Neural progenitor cell (in vitro differentiated cells): ENCODE results near the gene SLC4A9. TPM values are rescaled to one million over a fixed set of nuclear protein-coding genes. Genes with fewer than 3 reads are reported as not detected.
A peak's percentile ranks its signal among the peaks of the same experiment; 100 is the strongest.

Source experiments
- DNase-seq: peaks from one replicate; pipeline ENCODE4 v3.0.0-alpha.2; 2016; ENCODE audit warnings: low spot score
- H2AFZ ChIP-seq: fragments of 200-600 bp; sonication (generic); replicated peaks from 2 replicates; pipeline ENCODE4 v1.6.1; 2016; ENCODE audit warnings: antibody characterized with exemption
- H3F3A ChIP-seq: fragments of 200-600 bp; sonication (generic); 2 replicates; pipeline ENCODE4 v1.6.1; 2016; ENCODE audit warnings: antibody characterized with exemption, low read depth
- H3K27ac ChIP-seq: fragments of 200-600 bp; sonication (generic); 2 replicates; pipeline ENCODE4 v1.5.1; 2016; ENCODE audit warnings: mild to moderate bottlenecking
- H3K27me3 ChIP-seq: fragments of 200-600 bp; sonication (generic); 2 replicates; pipeline ENCODE4 v1.6.1; 2016; ENCODE audit warnings: mild to moderate bottlenecking, moderate library complexity
- H3K36me3 ChIP-seq: fragments of 200-600 bp; sonication (generic); 2 replicates; pipeline ENCODE4 v1.5.1; 2016
- H3K4me1 ChIP-seq: fragments of 200-600 bp; sonication (generic); 2 replicates; pipeline ENCODE4 v1.6.1; 2016; ENCODE audit warnings: mixed run types
- H3K4me2 ChIP-seq: fragments of 200-600 bp; sonication (generic); 2 replicates; pipeline ENCODE4 v1.6.1; 2016
- H3K4me3 ChIP-seq: fragments of 200-600 bp; sonication (generic); 2 replicates; pipeline ENCODE4 v1.5.1; 2016
- H3K79me2 ChIP-seq: fragments of 200-600 bp; sonication (generic); 2 replicates; pipeline ENCODE4 v1.6.1; 2016; ENCODE audit warnings: low read depth
- H3K9ac ChIP-seq: fragments of 200-600 bp; sonication (generic); 2 replicates; pipeline ENCODE4 v1.6.1; 2016
- H3K9me3 ChIP-seq: fragments of 200-600 bp; sonication (generic); 2 replicates; pipeline ENCODE4 v1.5.1; 2016; ENCODE audit warnings: low read depth
- H4K20me1 ChIP-seq: fragments of 200-600 bp; sonication (generic); 2 replicates; pipeline ENCODE4 v1.6.1; 2016; ENCODE audit warnings: low read depth
- H3K27ac Mint-ChIP-seq: 3 replicates; pipeline ENCODE4 v1.8.0; 2021; ENCODE audit warnings: mixed read lengths
- H3K27me3 Mint-ChIP-seq: 2 replicates; pipeline ENCODE4 v1.8.0; 2022; ENCODE audit warnings: low read depth, mild to moderate bottlenecking, inconsistent platforms, moderate library complexity, mixed read lengths; ENCODE audit not compliant: insufficient read depth
- H3K36me3 Mint-ChIP-seq: 3 replicates; pipeline ENCODE4 v1.8.0; 2021; ENCODE audit warnings: mixed read lengths
- H3K4me1 Mint-ChIP-seq: 3 replicates; pipeline ENCODE4 v1.8.0; 2021; ENCODE audit warnings: mixed read lengths
- H3K4me3 Mint-ChIP-seq: 3 replicates; pipeline ENCODE4 v1.8.0; 2021; ENCODE audit warnings: mild to moderate bottlenecking, moderate library complexity, mixed read lengths
- H3K9me3 Mint-ChIP-seq: 3 replicates; pipeline ENCODE4 v1.8.0; 2020; ENCODE audit warnings: mixed read lengths
- CTCF ChIP-seq: fragments of 200-600 bp; sonication (generic); IDR thresholded peaks from 2 replicates; pipeline ENCODE4 v1.5.1; 2017; ENCODE audit warnings: antibody characterized with exemption, mild to moderate bottlenecking
- EZH2 ChIP-seq: fragments of 200-600 bp; sonication (generic); IDR thresholded peaks from 2 replicates; pipeline ENCODE4 v1.6.1; 2017; ENCODE audit warnings: antibody characterized with exemption, mild to moderate bottlenecking, moderate library complexity
- EZH2phosphoT487 ChIP-seq: fragments of 200-600 bp; sonication (generic); IDR thresholded peaks from 2 replicates; pipeline ENCODE4 v1.6.1; 2017; ENCODE audit warnings: antibody characterized with exemption
- total RNA-seq: library from RNA; depleted of rRNA; stranded (reverse); fragments of >200 nt; gene quantifications from 2 replicates; pipeline ENCODE4 v1.2.3, GENCODE V29; 2015; ENCODE audit warnings: low replicate concordance

SLC4A9 gene
- total RNA-seq, 1 donor from 2014 or later, result not detected

- H3K27ac Mint-ChIP-seq, result peak overlapping the region; percentile 94
- peaks cover 38% of the 10 kb centered on the region for H3K4me1 Mint-ChIP-seq
- H3K27me3 Mint-ChIP-seq, result peaks cover 5% of the 10 kb centered on the region
Measured at GRCh38 chr5:140322751-140323731, 37.0 kb upstream of the SLC4A9 start.

GRCh38 chr5:140324041-140324600 lies 35.9 kb upstream of the SLC4A9 start:
- H3K4me2 ChIP-seq, result no peak overlapping the region
- Mint-ChIP-seq H3K9me3 (peaks cover 4% of the 10 kb centered on the region), H3K27me3 (peaks cover 5% of the 10 kb centered on the region), H3K4me3 (no peak overlapping the region), H3K36me3 (no peaks in the 10 kb centered on the region), H3K4me1 (peaks cover 47% of the 10 kb centered on the region), H3K27ac (peak overlapping the region; percentile 75)
- no peaks in the 10 kb centered on the region for H3K9me3 ChIP-seq
- H3K4me1 ChIP-seq, result peaks cover 16% of the 10 kb centered on the region
- no peak overlapping the region for H2AFZ ChIP-seq
- H3K79me2 ChIP-seq, result no peaks in the 10 kb centered on the region
- no peak overlapping the region for H3K9ac ChIP-seq
- H4K20me1 ChIP-seq, result no peaks in the 10 kb centered on the region
- no peaks in the 10 kb centered on the region for H3K36me3 ChIP-seq
- H3K4me3 ChIP-seq, result no peak overlapping the region
- no peak overlapping the region for H3K27ac ChIP-seq
- TF ChIP-seq CTCF, result no peak
- no peak for TF ChIP-seq EZH2
- no peak for TF ChIP-seq EZH2phosphoT487
- H3K27me3 ChIP-seq, result no peaks in the 10 kb centered on the region
- no peak for DNase-seq
- H3F3A ChIP-seq, result no peaks in the 10 kb centered on the region

More at GRCh38 chr5:140322751-140323731, 37.0 kb upstream of the SLC4A9 start:
- Histone ChIP-seq H2AFZ (peak overlapping the region; percentile 12), H3K27ac (no peak overlapping the region), H3F3A (no peaks in the 10 kb centered on the region), H3K36me3 (no peaks in the 10 kb centered on the region), H3K4me3 (no peak overlapping the region), H3K79me2 (no peaks in the 10 kb centered on the region), H3K4me2 (no peak overlapping the region), H3K27me3 (no peaks in the 10 kb centered on the region), H3K9ac (no peak overlapping the region), H3K4me1 (peaks cover 9% of the 10 kb centered on the region), H4K20me1 (no peaks in the 10 kb centered on the region), H3K9me3 (no peaks in the 10 kb centered on the region)
- Mint-ChIP-seq H3K36me3 (no peaks in the 10 kb centered on the region), H3K4me3 (peak overlapping the region; percentile 43), H3K9me3 (peaks cover 4% of the 10 kb centered on the region)
- peak; percentile 33 for DNase-seq
- TF ChIP-seq CTCF (no peak), EZH2 (no peak), EZH2phosphoT487 (no peak)

GRCh38 chr5:140324617-140325241 lies 35.3 kb upstream of the SLC4A9 start:
- Histone ChIP-seq H2AFZ (no peak overlapping the region), H3K79me2 (no peaks in the 10 kb centered on the region), H3K36me3 (no peaks in the 10 kb centered on the region), H3K4me1 (peaks cover 19% of the 10 kb centered on the region), H4K20me1 (no peaks in the 10 kb centered on the region), H3F3A (no peaks in the 10 kb centered on the region), H3K27ac (no peak overlapping the region), H3K4me3 (no peak overlapping the region), H3K9ac (no peak overlapping the region), H3K27me3 (no peaks in the 10 kb centered on the region), H3K9me3 (no peaks in the 10 kb centered on the region), H3K4me2 (no peak overlapping the region)
- TF ChIP-seq CTCF, result no peak
- no peak for TF ChIP-seq EZH2phosphoT487
- TF ChIP-seq EZH2, result no peak
- Mint-ChIP-seq H3K9me3 (peaks cover 4% of the 10 kb centered on the region), H3K27me3 (peaks cover 5% of the 10 kb centered on the region), H3K4me1 (peaks cover 51% of the 10 kb centered on the region), H3K36me3 (no peaks in the 10 kb centered on the region), H3K4me3 (no peak overlapping the region), H3K27ac (no peak overlapping the region)
- DNase-seq, result no peak
